A673 (cell line): Measurements from ENCODE around the gene NIN. TPM values are rescaled to one million over a fixed set of nuclear protein-coding genes. Genes with fewer than 3 reads are reported as not detected.

ENCODE experiments used
- BruUV-seq: library from RNA; stranded (reverse); fragments of 400-500 nt; replicated peaks from 2 replicates; lab custom pipeline; 2021; lab: Mats Ljungman, UMichigan
- CTCF ChIA-PET: fragments of 300-600 bp; sonication (Branson Sonifier 250); formaldehyde crosslinking; loops from one replicate; lab custom pipeline; 2022; ENCODE audit warnings: antibody characterized with exemption; lab: Charles Lee
- POLR2A ChIA-PET: fragments of 300-600 bp; sonication (Branson Sonifier 250); formaldehyde crosslinking; loops from one replicate; lab custom pipeline; 2022; ENCODE audit warnings: antibody characterized with exemption; ENCODE audit not compliant: low non-redundant PET; lab: Charles Lee
- DNase-seq: peaks from one replicate; pipeline ENCODE4 v3.0.0-alpha.2; 2015; ENCODE audit warnings: low spot score
- H3K27ac ChIP-seq: fragments of 200-600 bp; sonication (generic); 2 replicates; pipeline ENCODE4 v1.5.1; 2016; ENCODE audit warnings: mixed run types, low read depth, mild to moderate bottlenecking, mixed read lengths, antibody characterized with exemption, low read length; ENCODE audit not compliant: poor library complexity, severe bottlenecking
- H3K27me3 ChIP-seq: fragments of 200-600 bp; sonication (generic); replicated peaks from 2 replicates; pipeline ENCODE4 v1.6.1; 2017; ENCODE audit warnings: mixed run types, low read depth, mild to moderate bottlenecking, mixed read lengths, antibody characterized with exemption, low read length; ENCODE audit not compliant: insufficient read depth, poor library complexity
- H3K36me3 ChIP-seq: fragments of 200-600 bp; sonication (generic); 2 replicates; pipeline ENCODE4 v1.6.1; 2016; ENCODE audit warnings: mixed run types, mild to moderate bottlenecking, mixed read lengths, antibody characterized with exemption, low read length; ENCODE audit not compliant: insufficient read depth, poor library complexity, severe bottlenecking
- H3K4me1 ChIP-seq: fragments of 200-600 bp; sonication (generic); 2 replicates; pipeline ENCODE4 v1.6.1; 2017; ENCODE audit warnings: mixed run types, mild to moderate bottlenecking, mixed read lengths, antibody characterized with exemption, low read length; ENCODE audit not compliant: insufficient read depth, poor library complexity, severe bottlenecking
- H3K4me3 ChIP-seq: fragments of 200-600 bp; sonication (generic); 2 replicates; pipeline ENCODE4 v1.5.1; 2016; ENCODE audit warnings: low read depth, mixed run types, mild to moderate bottlenecking, mixed read lengths, low read length; ENCODE audit not compliant: poor library complexity, severe bottlenecking
- H3K9me3 ChIP-seq: fragments of 200-600 bp; sonication (generic); 2 replicates; pipeline ENCODE4 v1.6.1; 2016; ENCODE audit warnings: mixed run types, low read depth, mild to moderate bottlenecking, mixed read lengths, antibody characterized with exemption, low read length; ENCODE audit not compliant: poor library complexity, severe bottlenecking
- EZH2 ChIP-seq: fragments of 200-600 bp; sonication (generic); IDR thresholded peaks from 2 replicates; pipeline ENCODE4 v1.6.1; 2017; ENCODE audit warnings: borderline replicate concordance, low read depth, mild to moderate bottlenecking, mixed read lengths, antibody characterized with exemption, low read length; ENCODE audit not compliant: poor library complexity, severe bottlenecking
- intact Hi-C: fragments of 100-400 bp; cut with micrococcal nuclease; formaldehyde crosslinking; loops from one replicate; pipeline ENCODE4 v1.10.0; 2022; ENCODE audit not compliant: unreplicated experiment
- total RNA-seq: library from RNA; stranded (reverse); gene quantifications from 2 replicates; pipeline ENCODE4 v1.2.3, GENCODE V29; 2021
- TF ChIP-seq, protein P1 (sequence below): fragments of 300-800, 200-600 bp; sonication (generic); conservative IDR thresholded peaks from 2 replicates; pipeline ENCODE4 v1.5.1; 2017; ENCODE audit warnings: low read depth, mild to moderate bottlenecking, antibody characterized with exemption, low read length, moderate library complexity, mixed read lengths

Gene NIN
- total RNA-seq, 1 experiment from 2014 or later = 63.5 TPM

DNA sequence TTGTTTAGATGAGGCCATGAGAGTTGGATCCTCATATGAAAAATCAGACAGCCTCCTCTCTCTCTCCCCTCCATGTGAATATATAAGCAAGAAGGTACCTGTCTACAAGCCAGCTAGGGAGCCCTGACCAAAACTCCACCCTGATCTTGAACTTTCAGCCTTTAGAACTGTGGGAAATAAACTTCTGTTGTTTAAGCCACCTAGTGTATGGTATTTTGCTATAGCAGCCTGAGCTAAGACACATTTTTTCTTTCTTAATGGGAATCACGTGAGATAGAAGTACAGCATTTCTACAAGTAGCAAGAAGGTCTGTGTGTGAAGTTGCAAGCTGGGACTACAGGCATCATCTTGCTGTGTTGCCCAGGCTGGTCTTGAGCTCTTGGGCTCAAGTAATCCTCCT is 24.6 kb upstream of the NIN start:
- Histone ChIP-seq H3K27me3 (no peaks in the 10 kb centered on the region), H3K9me3 (no peaks in the 10 kb centered on the region), H3K27ac (no peak overlapping the region), H3K4me1 (no peaks in the 10 kb centered on the region), H3K4me3 (no peak overlapping the region), H3K36me3 (no peaks in the 10 kb centered on the region)
- DNase-seq = no peak
- CTCF ChIA-PET = no interaction called here
- TF ChIP-seq EZH2 = no peak
- TF ChIP-seq, protein P1, sequence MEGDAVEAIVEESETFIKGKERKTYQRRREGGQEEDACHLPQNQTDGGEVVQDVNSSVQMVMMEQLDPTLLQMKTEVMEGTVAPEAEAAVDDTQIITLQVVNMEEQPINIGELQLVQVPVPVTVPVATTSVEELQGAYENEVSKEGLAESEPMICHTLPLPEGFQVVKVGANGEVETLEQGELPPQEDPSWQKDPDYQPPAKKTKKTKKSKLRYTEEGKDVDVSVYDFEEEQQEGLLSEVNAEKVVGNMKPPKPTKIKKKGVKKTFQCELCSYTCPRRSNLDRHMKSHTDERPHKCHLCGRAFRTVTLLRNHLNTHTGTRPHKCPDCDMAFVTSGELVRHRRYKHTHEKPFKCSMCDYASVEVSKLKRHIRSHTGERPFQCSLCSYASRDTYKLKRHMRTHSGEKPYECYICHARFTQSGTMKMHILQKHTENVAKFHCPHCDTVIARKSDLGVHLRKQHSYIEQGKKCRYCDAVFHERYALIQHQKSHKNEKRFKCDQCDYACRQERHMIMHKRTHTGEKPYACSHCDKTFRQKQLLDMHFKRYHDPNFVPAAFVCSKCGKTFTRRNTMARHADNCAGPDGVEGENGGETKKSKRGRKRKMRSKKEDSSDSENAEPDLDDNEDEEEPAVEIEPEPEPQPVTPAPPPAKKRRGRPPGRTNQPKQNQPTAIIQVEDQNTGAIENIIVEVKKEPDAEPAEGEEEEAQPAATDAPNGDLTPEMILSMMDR = no peak
- no TSS peak for BruUV-seq
- intact Hi-C loops = no loop called here
- POLR2A ChIA-PET = no interaction called here

DNA sequence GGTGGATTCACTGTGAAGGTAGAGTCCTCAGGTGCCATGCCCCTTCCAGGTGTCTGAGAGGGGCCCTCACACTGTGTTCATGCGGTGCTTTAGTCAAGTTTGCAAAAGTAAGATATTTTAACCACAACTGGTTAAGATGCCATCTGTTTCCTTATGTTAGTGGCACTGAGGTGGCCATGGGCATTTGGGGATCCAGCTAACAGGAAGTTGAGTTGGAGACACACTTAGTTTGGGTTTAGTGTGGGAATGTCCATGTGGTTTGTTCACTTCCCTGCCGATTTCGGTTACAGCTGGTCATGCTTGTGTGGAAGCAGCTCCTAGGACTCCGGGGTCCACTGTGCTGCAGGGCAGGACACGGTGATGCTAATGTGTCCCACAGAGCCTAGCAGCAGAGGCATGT is 23.6 kb upstream of the NIN start:
- H3K4me3 ChIP-seq = no peak overlapping the region
- ChIA-PET CTCF (no interaction called here), POLR2A (no interaction called here)
- DNase-seq = no peak
- H3K36me3 ChIP-seq = no peaks in the 10 kb centered on the region
- no peak overlapping the region for H3K27ac ChIP-seq
- no peak for TF ChIP-seq EZH2
- TF ChIP-seq, protein P1 = no peak
- H3K9me3 ChIP-seq = no peaks in the 10 kb centered on the region
- no peaks in the 10 kb centered on the region for H3K27me3 ChIP-seq
- H3K4me1 ChIP-seq = no peaks in the 10 kb centered on the region
- BruUV-seq = no TSS peak
- intact Hi-C loops = no loop called here

DNA sequence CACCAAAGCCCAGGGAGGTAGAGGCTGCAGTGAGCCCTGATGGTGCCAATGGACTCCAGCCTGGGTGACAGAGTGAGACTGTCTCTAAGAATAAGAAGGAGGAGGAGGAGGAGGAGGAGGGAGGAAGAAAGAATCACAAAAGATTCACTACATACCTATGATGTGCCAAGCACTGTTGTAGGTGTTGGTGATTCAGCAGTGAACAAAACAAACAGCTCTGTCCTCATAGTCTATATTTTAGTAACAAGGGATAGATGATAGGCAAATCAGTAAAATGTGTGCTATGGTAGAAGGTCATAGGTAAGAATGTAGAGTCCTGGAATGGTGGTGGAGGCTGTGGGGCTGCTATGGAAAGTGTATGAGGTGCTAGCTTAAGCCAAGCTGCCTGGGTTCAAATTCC is 22.9 kb upstream of the NIN start:
- no peaks in the 10 kb centered on the region for H3K9me3 ChIP-seq
- no peak for DNase-seq
- no peak overlapping the region for H3K4me3 ChIP-seq
- no peak overlapping the region for H3K27ac ChIP-seq
- ChIA-PET CTCF (no interaction called here), POLR2A (no interaction called here)
- H3K4me1 ChIP-seq = no peaks in the 10 kb centered on the region
- H3K27me3 ChIP-seq = no peaks in the 10 kb centered on the region
- TF ChIP-seq, protein P1 = no peak
- no peak for TF ChIP-seq EZH2
- intact Hi-C loops = no loop called here
- BruUV-seq = no TSS peak
- H3K36me3 ChIP-seq = no peaks in the 10 kb centered on the region
